IPS DF 4.7 (cell line): ENCODE measurements around the gene PDCD1.
"Not testable (repeated sequence)": the region's sequence is repeated elsewhere in the genome, so short reads cannot be mapped to it uniquely, and the experiment has no call there.

Source experiments
- DNase-seq: peaks from one replicate; pipeline ENCODE4 v3.0.0-alpha.2; 2013; ENCODE audit warnings: low spot score; ENCODE audit errors: extremely low read depth

The PDCD1 gene

GRCh38 chr2:241858206-241859016, at the start of gene PDCD1:
TSS of gene PDCD1 (minus strand) at chr2:241858894. CDS start at chr2:241858838, 56 bp downstream.
- no peak for DNase-seq

- DNase-seq, result not testable (repeated sequence)
Observed at GRCh38 chr2:241907831-241908230, 49.1 kb upstream of the PDCD1 start.

- DNase-seq, result no peak
Observed at GRCh38 chr2:241906826-241907570, 48.3 kb upstream of the PDCD1 start.

- not testable (repeated sequence) for DNase-seq
Observed at GRCh38 chr2:241906378-241906770, 47.7 kb upstream of the PDCD1 start.

- DNase-seq, result no peak
Observed at GRCh38 chr2:241905716-241906377, 47.2 kb upstream of the PDCD1 start.

GRCh38 chr2:241904791-241905710, 46.4 kb upstream of the PDCD1 start:
- DNase-seq, result no peak

GRCh38 chr2:241904011-241904718, 45.5 kb upstream of the PDCD1 start:
- DNase-seq, result no peak

- no peak for DNase-seq
Observed at GRCh38 chr2:241903121-241904010, 44.7 kb upstream of the PDCD1 start.

GRCh38 chr2:241902357-241902991, 43.8 kb upstream of the PDCD1 start:
- DNase-seq, result no peak

GRCh38 chr2:241901500-241902351, 43.0 kb upstream of the PDCD1 start:
- DNase-seq, result no peak

- DNase-seq, result no peak
Observed at GRCh38 chr2:241901018-241901380, 42.3 kb upstream of the PDCD1 start.

GRCh38 chr2:241900251-241901017, 41.7 kb upstream of the PDCD1 start:
- no peak for DNase-seq

- no peak for DNase-seq
Observed at GRCh38 chr2:241898463-241899270, 40.0 kb upstream of the PDCD1 start.

- DNase-seq, result no peak
Observed at GRCh38 chr2:241897231-241897916, 38.7 kb upstream of the PDCD1 start.

- no peak for DNase-seq
Observed at GRCh38 chr2:241896746-241897201, 38.1 kb upstream of the PDCD1 start.
